Dermis lymphatic vessel endothelial cell (primary cell): ENCODE data around the gene ARPC5L. TPM values are rescaled to one million over a fixed set of nuclear protein-coding genes. Genes with fewer than 3 reads are reported as not detected.

ENCODE experiments used
- total RNA-seq: library from RNA; depleted of rRNA; stranded (reverse); fragments of >200 nt; gene quantifications from 2 replicates; pipeline ENCODE4 v1.2.1, GENCODE V29; 2014

ARPC5L gene
- total RNA-seq: 13.8 and 15.1 TPM in 2 replicates

DNA sequence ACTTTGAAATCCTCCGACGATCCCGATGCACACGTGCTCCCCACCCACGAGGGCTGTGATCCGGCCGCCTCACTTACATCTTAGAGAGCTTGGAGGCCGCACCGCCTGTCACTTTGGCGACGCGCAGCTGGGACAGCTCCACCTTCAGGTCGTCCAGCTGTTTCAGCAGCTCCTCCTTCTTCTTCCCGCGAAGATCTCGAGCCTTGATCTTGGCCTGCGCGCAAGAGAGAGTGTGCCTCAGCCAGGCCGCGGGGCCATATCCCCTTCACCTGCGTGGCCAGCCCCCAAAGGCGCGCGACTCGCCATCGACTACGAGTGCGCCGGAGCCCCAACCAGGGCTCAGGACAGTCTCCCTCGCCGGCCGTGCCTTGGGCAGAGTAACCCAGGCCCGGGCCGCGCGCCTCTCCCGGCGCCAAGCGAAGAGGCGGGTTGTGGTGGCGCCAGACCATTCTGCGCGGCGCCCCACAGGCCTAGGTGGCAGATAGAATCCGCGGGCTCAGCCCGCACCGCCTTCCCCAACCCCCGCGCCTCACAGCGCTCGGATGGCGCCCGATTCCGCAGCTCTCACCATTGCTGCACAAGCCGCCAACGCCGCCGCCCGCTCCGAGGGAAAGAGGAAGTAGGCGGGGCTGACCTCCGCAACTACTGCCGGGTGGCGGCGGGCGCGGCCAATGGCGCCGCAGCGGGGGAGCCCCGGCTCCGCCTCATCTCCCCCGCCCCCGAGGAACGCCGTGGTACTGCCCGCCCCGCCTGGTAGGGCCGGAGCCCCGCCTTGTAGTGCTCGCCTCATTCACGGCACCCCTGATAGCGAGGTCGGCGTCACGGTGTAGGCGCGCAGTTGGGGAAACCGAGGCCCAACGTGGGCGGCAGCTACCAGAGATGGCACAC lies at the start of gene ARPC5L, which contains the start of gene RPL35:
TSS of gene ARPC5L (plus strand) at position 789 of the 888 bp plus-strand sequence. CDS start 7,161 bp downstream, outside the sequence.
TSS of gene RPL35 (minus strand) at position 616 of the 888 bp plus-strand sequence. CDS start at position 571, 45 bp downstream.

DNA sequence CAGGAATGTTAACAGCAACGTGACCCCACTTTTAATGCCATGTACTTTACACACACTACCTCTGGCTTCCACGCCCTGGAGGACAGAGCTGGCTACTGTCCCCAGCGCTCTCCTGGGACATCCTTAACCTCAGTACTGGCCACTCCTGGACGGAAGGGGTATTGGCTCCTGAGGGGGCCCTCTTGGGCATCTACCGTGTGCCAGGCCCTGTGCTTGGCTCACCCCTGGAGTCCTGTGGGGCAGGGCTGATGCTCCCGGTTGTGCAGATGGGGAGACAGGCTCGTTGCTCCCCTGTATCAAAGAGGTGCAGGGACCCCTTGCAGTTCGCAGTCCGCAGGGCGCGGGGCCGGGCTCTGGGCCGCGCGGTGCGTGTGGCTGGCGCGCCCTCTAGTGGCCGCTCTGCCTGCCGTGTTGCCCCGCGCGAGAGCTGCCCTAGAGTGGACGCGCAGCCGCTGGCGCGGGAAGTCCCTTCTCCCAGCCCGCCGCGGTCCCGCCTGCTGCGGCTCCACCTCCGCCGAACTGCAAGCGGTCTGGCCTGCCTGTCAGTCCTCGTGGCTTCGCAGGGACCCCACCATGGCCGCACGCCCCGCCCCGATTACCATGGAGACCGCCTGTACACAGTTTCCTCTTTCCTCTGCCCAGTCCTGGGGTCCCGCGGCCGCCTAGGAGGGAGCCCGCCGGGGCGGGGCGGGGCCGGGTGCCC lies 8.9 kb upstream of the ARPC5L start, which contains the start of gene WDR38:
TSS of gene WDR38 (plus strand) at position 632 of the 703 bp plus-strand sequence. CDS start 72 bp downstream, outside the sequence.

Other genes with a start within 250 kb of the ARPC5L start
- gene NR6A1, start 90.8 kb upstream of the ARPC5L start, total RNA-seq: 1.1 and 1.3 TPM in 2 replicates
- gene OLFML2A, start 85.0 kb upstream of the ARPC5L start, total RNA-seq: 4.5 and 4.6 TPM in 2 replicates
- gene WDR38, start 8.7 kb upstream of the ARPC5L start, total RNA-seq: not detected in 2 replicates
- 1,617 and 1,773 TPM in 2 replicates for gene RPL35, start 173 bp upstream of the ARPC5L start, total RNA-seq
- gene GOLGA1, start 79.0 kb downstream of the ARPC5L start, total RNA-seq: 8.0 and 9.6 TPM in 2 replicates